H1 (cell line): ENCODE measurements around the gene PIK3R1. TPM values are rescaled to one million over a fixed set of nuclear protein-coding genes. Genes with fewer than 3 reads are reported as not detected.

Experiments used
- CTCF ChIA-PET: fragments of 300-600 bp; sonication (Branson Sonifier 250); formaldehyde crosslinking; loops from one replicate; lab custom pipeline; 2021; ENCODE audit not compliant: partially characterized antibody; lab: Charles Lee
- POLR2A ChIA-PET: fragments of 300-600 bp; sonication (Branson Sonifier 250); formaldehyde crosslinking; loops from one replicate; lab custom pipeline; 2021; ENCODE audit warnings: inconsistent platforms; ENCODE audit not compliant: partially characterized antibody; lab: Charles Lee
- DNase-seq, 2 experiments: peaks; one replicate each; pipeline versions ENCODE4 v3.0.0 to v3.0.0-alpha.2; 2010 to 2022; ENCODE audit warnings: low spot score in 2 of 2, low read depth in 1 of 2, mixed read lengths in 1 of 2
- FAIRE-seq: peaks from 2 replicates; lab custom pipeline; 2011; peaks lifted over from hg19 to GRCh38; lab: Jason Lieb, UNC
- H2AFZ ChIP-seq: 2 replicates; pipeline ENCODE4 v1.8.1; 2012; ENCODE audit warnings: low read length, inconsistent platforms
- H2AK5ac ChIP-seq: 2 replicates; pipeline ENCODE4 v1.6.1; 2013; ENCODE audit warnings: low read depth, low read length
- H2BK120ac ChIP-seq: replicated peaks from 2 replicates; pipeline ENCODE3; 2013; ENCODE audit warnings: low read depth, low read length, inconsistent platforms
- H2BK12ac ChIP-seq: 2 replicates; pipeline ENCODE4 v1.6.1; 2013; ENCODE audit warnings: low read depth, low read length
- H2BK15ac ChIP-seq: 2 replicates; pipeline ENCODE4 v1.6.1; 2013; ENCODE audit warnings: low read length
- H2BK20ac ChIP-seq: 2 replicates; pipeline ENCODE4 v1.6.1; 2013; ENCODE audit warnings: low read length
- H2BK5ac ChIP-seq: 2 replicates; pipeline ENCODE4 v1.6.1; 2013; ENCODE audit warnings: low read depth, low read length
- H3K14ac ChIP-seq: 2 replicates; pipeline ENCODE4 v1.6.1; 2013; ENCODE audit warnings: inconsistent platforms; ENCODE audit not compliant: insufficient read length
- H3K18ac ChIP-seq: 2 replicates; pipeline ENCODE4 v1.6.1; 2013; ENCODE audit warnings: low read length; ENCODE audit errors: extremely low read depth
- H3K23ac ChIP-seq: 2 replicates; pipeline ENCODE4 v1.6.1; 2013; ENCODE audit warnings: inconsistent platforms; ENCODE audit not compliant: insufficient read length
- H3K23me2 ChIP-seq: 2 replicates; pipeline ENCODE4 v1.6.1; 2013; ENCODE audit warnings: low read depth, low read length
- H3K27ac ChIP-seq: 2 replicates; pipeline ENCODE4 v1.6.1; 2011; ENCODE audit warnings: low read depth, low read length, inconsistent platforms
- H3K27me3 ChIP-seq, 4 experiments: replicated peaks in 1 of 4; 1 replicate in 1 of 4; 2 replicates in 3 of 4; pipeline versions ENCODE4 v1.6.1 to v1.8.1; 2011 to 2013; ENCODE audit warnings: low read length in 3 of 4, mild to moderate bottlenecking in 3 of 4, inconsistent platforms in 2 of 4, mixed read lengths in 2 of 4, moderate library complexity in 1 of 4; ENCODE audit not compliant: control insufficient read depth in 3 of 4, insufficient read depth in 3 of 4; ENCODE audit errors: extremely low read depth in 1 of 4
- H3K36me3 ChIP-seq, 4 experiments: 2 replicates each; pipeline versions ENCODE4 v1.6.1 to v1.8.1; 2011 to 2013; ENCODE audit warnings: mild to moderate bottlenecking in 4 of 4, low read length in 3 of 4, moderate library complexity in 2 of 4, control low read depth in 1 of 4, inconsistent platforms in 1 of 4; ENCODE audit not compliant: insufficient read depth in 4 of 4, control insufficient read depth in 2 of 4
- H3K4ac ChIP-seq: replicated peaks from 2 replicates; pipeline ENCODE3; 2013; ENCODE audit warnings: low read length, low read depth, mixed read lengths, inconsistent platforms; ENCODE audit not compliant: insufficient read length
- H3K4me1 ChIP-seq, 4 experiments: replicated peaks in 1 of 4; 1 replicate in 1 of 4; 2 replicates in 3 of 4; pipeline versions ENCODE4 v1.6.1 to v1.8.1; 2011 to 2013; ENCODE audit warnings: low read length in 3 of 4, inconsistent platforms in 2 of 4, mixed read lengths in 1 of 4; ENCODE audit not compliant: insufficient read depth in 4 of 4, control insufficient read depth in 3 of 4
- H3K4me2 ChIP-seq, 2 experiments: 2 replicates each; pipeline versions ENCODE4 v1.6.1 to v1.8.1; 2011 to 2013; ENCODE audit warnings: low read depth in 2 of 2, low read length in 2 of 2, control low read depth in 1 of 2, inconsistent platforms in 1 of 2, mild to moderate bottlenecking in 1 of 2; ENCODE audit not compliant: insufficient read depth in 1 of 2
- H3K4me3 ChIP-seq, 4 experiments: fragments of 200-600, 300-600 bp in 1 of 4; sonication (generic), shearing (Covaris generic), sonication (Bioruptor Twin) in 1 of 4; 2 replicates each; pipeline versions ENCODE4 v1.5.1 to v1.8.1; 2011 to 2016; ENCODE audit warnings: low read length in 4 of 4, low read depth in 3 of 4, control low read depth in 2 of 4, inconsistent platforms in 2 of 4, mild to moderate bottlenecking in 2 of 4, mixed read lengths in 1 of 4, moderate library complexity in 1 of 4; ENCODE audit not compliant: insufficient read depth in 2 of 4; ENCODE audit errors: extremely low read depth in 1 of 4
- H3K56ac ChIP-seq: replicated peaks from 2 replicates; pipeline ENCODE3; 2013; ENCODE audit warnings: low read depth, mild to moderate bottlenecking, mixed read lengths, low read length, inconsistent platforms; ENCODE audit not compliant: insufficient read length
- H3K79me1 ChIP-seq: 2 replicates; pipeline ENCODE4 v1.6.1; 2013; ENCODE audit warnings: low read depth, low read length, control low read depth
- H3K79me2 ChIP-seq, 2 experiments: 2 replicates each; pipeline versions ENCODE4 v1.6.1 to v1.8.1; 2012 to 2013; ENCODE audit warnings: low read length in 2 of 2, mild to moderate bottlenecking in 2 of 2, inconsistent platforms in 1 of 2; ENCODE audit not compliant: insufficient read depth in 2 of 2, control insufficient read depth in 1 of 2
- H3K9ac ChIP-seq, 4 experiments: replicated peaks in 1 of 4; 1 replicate in 1 of 4; 2 replicates in 3 of 4; pipeline versions ENCODE4 v1.6.1 to v1.8.1; 2011 to 2013; ENCODE audit warnings: low read depth in 3 of 4, low read length in 3 of 4, control low read depth in 2 of 4, mild to moderate bottlenecking in 2 of 4, moderate library complexity in 2 of 4, inconsistent platforms in 1 of 4; ENCODE audit errors: extremely low read depth in 1 of 4
- H3K9me3 ChIP-seq, 2 experiments: 2 replicates each; pipeline versions ENCODE4 v1.6.1 to v1.8.1; 2012 to 2013; ENCODE audit warnings: mild to moderate bottlenecking in 2 of 2, moderate library complexity in 2 of 2, control low read depth in 1 of 2, inconsistent platforms in 1 of 2, low read depth in 1 of 2, low read length in 1 of 2, mixed read lengths in 1 of 2; ENCODE audit not compliant: insufficient read depth in 2 of 2
- H4K20me1 ChIP-seq, 2 experiments: replicated peaks in 1 of 2; 2 replicates each; pipeline versions ENCODE3 to v1.8.1; 2011 to 2013; ENCODE audit warnings: inconsistent platforms in 2 of 2, low read length in 2 of 2, mild to moderate bottlenecking in 1 of 2; ENCODE audit not compliant: insufficient read depth in 2 of 2, control insufficient read depth in 1 of 2
- H4K5ac ChIP-seq: 2 replicates; pipeline ENCODE4 v1.6.1; 2013; ENCODE audit warnings: low read length, low read depth, mixed read lengths, inconsistent platforms; ENCODE audit not compliant: insufficient read length
- H4K8ac ChIP-seq: 2 replicates; pipeline ENCODE4 v1.8.0; 2013; ENCODE audit warnings: mild to moderate bottlenecking, moderate library complexity, low read length, inconsistent platforms; ENCODE audit not compliant: insufficient read depth; ENCODE audit errors: extremely low read depth
- H4K91ac ChIP-seq: replicated peaks from 2 replicates; pipeline ENCODE3; 2013; ENCODE audit warnings: low read length, mixed read lengths, inconsistent platforms; ENCODE audit not compliant: insufficient read length
- CBX5 ChIP-seq: fragments of 300-800, 300-1000 bp; sonication (generic); IDR thresholded peaks from 2 replicates; pipeline ENCODE4 v1.7.1; 2016; ENCODE audit warnings: antibody characterized with exemption, low read length, low read depth
- WGBS, 2 experiments: shearing (Covaris generic) in 1 of 2; methylation state at CpG; one replicate each; pipeline versions ENCODE4 v1.1.6 to v1.1.7; 2013 to 2015; ENCODE audit warnings: low lambda C conversion rate in 2 of 2, mixed read lengths in 2 of 2, inconsistent platforms in 1 of 2, low coverage in 1 of 2, missing lambda C conversion rate in 1 of 2; ENCODE audit not compliant: insufficient replicate concordance in 2 of 2, insufficient coverage in 1 of 2, insufficient read length in 1 of 2; ENCODE audit errors: extremely low coverage in 1 of 2, missing lambda C conversion rate in 1 of 2; 5-methylcytosine and 5-hydroxymethylcytosine counted together
- polyA plus RNA-seq, 7 experiments: library from polyadenylated mRNA; depleted of rRNA in 3 of 7; stranded (reverse) in 5 of 7; unstranded in 2 of 7; fragments of >200 nt in 5 of 7; fragments of 200-250 nt in 2 of 7; gene quantifications; 1 replicate in 5 of 7; 2 replicates in 1 of 7; 4 replicates in 1 of 7; pipeline versions ENCODE4 v1.2.1 to v1.2.3, GENCODE V29; 2011 to 2013; ENCODE audit warnings: missing spikeins in 2 of 7, mixed read lengths in 2 of 7
- total RNA-seq: library from RNA; stranded (reverse); fragmentation: NEBNext Ultra II Directional; extraction: Animal tissue kit (Norgen Biotek cat#: 25700); gene quantifications from 2 replicates; pipeline ENCODE4 v1.2.1, GENCODE V29; 2021

Gene PIK3R1
- total and polyA plus RNA-seq, 2 of the 8 experiments (the other 6 are each of a cell fraction or from before 2014, with no cell fraction given) = 2.3 to 13.7 TPM

DNA sequence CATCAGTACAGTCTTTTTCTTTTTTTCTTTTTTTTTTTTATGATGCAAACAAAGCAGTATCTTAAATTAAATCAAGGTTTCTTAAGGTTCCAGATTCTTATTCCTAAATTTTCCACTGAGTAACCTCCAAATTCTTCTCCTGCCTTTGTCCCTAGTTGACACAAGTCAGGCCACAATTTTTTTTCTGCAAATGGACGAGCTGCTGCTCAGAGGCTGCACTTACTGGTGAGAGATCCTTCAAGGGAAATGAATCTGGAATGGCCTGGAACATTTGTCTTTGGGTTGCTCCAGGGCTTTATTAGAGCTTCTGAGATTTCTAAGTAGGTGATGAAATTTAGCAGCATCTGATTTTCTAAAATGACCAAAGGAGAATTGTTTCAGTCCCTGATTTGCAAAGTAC, 39.3 kb downstream of the PIK3R1 start:
- no peak overlapping the region for H3K9ac ChIP-seq
- no peak overlapping the region for H4K91ac ChIP-seq
- H2AFZ ChIP-seq = no peak overlapping the region
- H3K18ac ChIP-seq = no peak overlapping the region
- H3K4me1 ChIP-seq = peaks cover 7 to 19% (median 14%) of the 10 kb centered on the region in 4 experiments
- no peak overlapping the region for H2BK12ac ChIP-seq
- H3K27me3 ChIP-seq = no peaks in the 10 kb centered on the region
- TF ChIP-seq CBX5 = no peak
- H3K36me3 ChIP-seq = no peaks in the 10 kb centered on the region
- H2BK5ac ChIP-seq = no peak overlapping the region
- no peak overlapping the region for H3K4ac ChIP-seq
- H2BK15ac ChIP-seq = no peak overlapping the region
- H4K5ac ChIP-seq = no peak overlapping the region
- H4K20me1 ChIP-seq = no peaks in the 10 kb centered on the region
- no peak overlapping the region for H2BK20ac ChIP-seq
- no peak overlapping the region for H4K8ac ChIP-seq
- FAIRE-seq (no peak), DNase-seq (no peak)
- CTCF ChIA-PET = interaction anchor here (0.7 to 1.2 kb wide), 4 partner anchors 225 to 1008 kb away, joined by 3 read pairs; no protein-coding TSS in a partner anchor
- no peak overlapping the region for H3K14ac ChIP-seq
- WGBS, 2 experiments = 84% methylated on average over 1 of the region's 1 CpG; no CpG with 5 or more reads in 1 of the 2 experiments
- H3K23ac ChIP-seq = no peak overlapping the region
- H3K23me2 ChIP-seq = no peaks in the 10 kb centered on the region
- H3K79me1 ChIP-seq = peaks cover 4% of the 10 kb centered on the region; the same call in 1 of the 2 replicates
- H3K27ac ChIP-seq = no peak overlapping the region
- H2AK5ac ChIP-seq = no peak overlapping the region
- no peak overlapping the region for H2BK120ac ChIP-seq
- H3K56ac ChIP-seq = no peak overlapping the region
- no peak overlapping the region for H3K4me3 ChIP-seq
- H3K9me3 ChIP-seq = no peaks in the 10 kb centered on the region
- no peaks in the 10 kb centered on the region for H3K79me2 ChIP-seq
- POLR2A ChIA-PET = no interaction called here
- H3K4me2 ChIP-seq = no peak overlapping the region
